ENCODE measurements around the gene ALS2CL.

The ALS2CL gene

DNA sequence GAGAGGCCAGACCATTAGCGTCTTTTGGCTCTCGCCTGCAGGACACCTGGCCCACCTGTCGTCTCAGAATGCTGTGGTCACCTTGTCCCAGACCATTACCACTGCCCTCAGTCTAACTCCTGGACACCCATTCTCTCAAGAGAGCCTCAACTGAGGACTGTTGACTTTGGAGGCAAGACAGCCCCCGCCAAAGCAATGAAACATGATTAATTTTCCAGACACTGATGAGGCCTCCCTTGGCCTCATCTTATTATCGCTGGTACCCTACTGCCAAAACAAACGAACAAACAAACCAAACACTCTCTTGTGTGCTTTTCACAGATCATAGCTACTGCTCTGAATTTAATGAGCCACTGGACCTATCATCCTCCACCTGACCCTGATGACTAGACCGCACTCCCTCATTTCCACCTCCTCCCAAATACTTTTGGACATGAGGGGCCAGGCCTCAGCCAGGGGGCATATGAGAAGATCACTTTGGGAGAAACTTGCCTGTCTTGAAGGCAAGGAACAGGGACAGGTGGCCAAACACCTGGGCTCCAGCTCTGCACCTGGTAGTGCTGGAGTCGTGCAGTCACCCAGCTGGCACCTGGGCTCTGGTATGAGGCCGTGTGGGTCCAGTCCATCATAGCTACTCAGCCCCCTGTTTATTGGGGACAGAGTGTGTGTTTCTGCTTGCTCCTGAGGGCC, 27.6 kb downstream of the ALS2CL start:
- peaks cover 0 to 5% (median 0%) of the 10 kb centered on the region in 5 donors for H3K36me3 ChIP-seq (ENCODE audit: control insufficient read depth in 5 of 5, insufficient read depth in 5 of 5, low read length in 5 of 5)
- H3K4me3 ChIP-seq (ENCODE audit: low read depth in 1 of 5, low read length in 5 of 5), result no peak overlapping the region
- H3K9ac ChIP-seq (ENCODE audit: low read length in 5 of 5), result no peak overlapping the region
- no peaks in the 10 kb centered on the region for H3K9me3 ChIP-seq (ENCODE audit: control insufficient read depth in 5 of 5, low read length in 5 of 5)
- H3K27me3 ChIP-seq (ENCODE audit: control insufficient read depth in 5 of 5, insufficient read depth in 4 of 5, low read length in 5 of 5), result peaks cover 0 to 4% (median 0%) of the 10 kb centered on the region in 5 donors
- H3K4me1 ChIP-seq (ENCODE audit: control insufficient read depth in 5 of 5, insufficient read depth in 5 of 5, low read length in 5 of 5), result peaks cover 3 to 25% (median 18%) of the 10 kb centered on the region in 5 donors
- H3K27ac ChIP-seq (ENCODE audit: low read depth, low read length), result no peak overlapping the region

DNA sequence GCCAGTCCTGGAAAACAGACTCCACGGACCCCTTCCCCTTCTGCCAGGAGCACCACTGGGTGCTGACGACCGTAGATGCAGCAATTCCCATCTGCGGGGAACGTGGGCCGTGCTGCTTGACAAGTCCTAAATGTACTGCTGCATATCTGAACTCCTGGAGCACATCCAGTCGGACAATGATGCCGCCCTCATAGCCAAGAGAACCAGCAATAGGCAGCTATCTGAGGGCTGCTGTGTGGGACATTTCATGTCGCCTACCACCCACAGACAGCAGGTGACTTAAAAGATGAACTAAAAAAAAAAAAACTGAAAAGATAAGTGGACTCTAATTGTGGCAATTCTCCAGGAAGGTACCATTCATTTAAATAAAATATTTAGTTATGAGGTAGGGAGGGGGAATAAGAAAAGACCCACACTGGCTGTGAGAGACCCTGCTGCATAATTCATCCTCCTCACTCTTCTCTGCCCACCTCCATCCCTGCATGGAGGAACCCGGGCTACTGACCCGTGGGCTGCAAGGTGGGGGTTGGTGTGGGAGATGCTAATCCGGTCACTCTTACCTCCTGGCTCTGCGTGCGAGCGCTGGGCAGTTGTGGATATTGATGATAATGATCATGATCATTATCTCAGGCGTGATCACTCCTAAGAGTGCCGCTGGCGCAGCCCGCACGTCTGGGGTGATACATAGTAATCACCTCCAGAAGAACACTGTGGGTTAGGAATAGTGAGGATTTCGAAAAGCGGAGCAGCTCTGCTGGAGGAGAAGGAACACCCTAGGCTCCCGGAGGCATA, 28.3 kb downstream of the ALS2CL start:
- Histone ChIP-seq H3K9ac (ENCODE audit: low read length in 5 of 5) (no peak overlapping the region), H3K27me3 (ENCODE audit: control insufficient read depth in 5 of 5, insufficient read depth in 4 of 5, low read length in 5 of 5) (peaks cover 0 to 4% (median 0%) of the 10 kb centered on the region in 5 donors), H3K27ac (ENCODE audit: low read depth, low read length) (no peak overlapping the region), H3K36me3 (ENCODE audit: control insufficient read depth in 5 of 5, insufficient read depth in 5 of 5, low read length in 5 of 5) (no peaks in the 10 kb centered on the region), H3K4me3 (ENCODE audit: low read depth in 1 of 5, low read length in 5 of 5) (no peak overlapping the region), H3K4me1 (ENCODE audit: control insufficient read depth in 5 of 5, insufficient read depth in 5 of 5, low read length in 5 of 5) (peaks cover 6 to 32% (median 25%) of the 10 kb centered on the region in 5 donors), H3K9me3 (ENCODE audit: control insufficient read depth in 5 of 5, low read length in 5 of 5) (no peaks in the 10 kb centered on the region)

- Histone ChIP-seq H3K27me3 (ENCODE audit: control insufficient read depth in 5 of 5, insufficient read depth in 4 of 5, low read length in 5 of 5) (peaks cover 0 to 4% (median 0%) of the 10 kb centered on the region in 5 donors), H3K27ac (ENCODE audit: low read depth, low read length) (no peak overlapping the region), H3K9me3 (ENCODE audit: control insufficient read depth in 5 of 5, low read length in 5 of 5) (no peaks in the 10 kb centered on the region), H3K4me3 (ENCODE audit: low read depth in 1 of 5, low read length in 5 of 5) (no peak overlapping the region), H3K9ac (ENCODE audit: low read length in 5 of 5) (no peak overlapping the region), H3K4me1 (ENCODE audit: control insufficient read depth in 5 of 5, insufficient read depth in 5 of 5, low read length in 5 of 5) (peaks cover 6 to 35% (median 31%) of the 10 kb centered on the region in 5 donors), H3K36me3 (ENCODE audit: control insufficient read depth in 5 of 5, insufficient read depth in 5 of 5, low read length in 5 of 5) (no peaks in the 10 kb centered on the region)
These were observed 29.1 kb downstream of the ALS2CL start for GRCh38 chr3:46664188-46664970.

- Histone ChIP-seq H3K27me3 (ENCODE audit: control insufficient read depth in 5 of 5, insufficient read depth in 4 of 5, low read length in 5 of 5) (peaks cover 0 to 4% (median 0%) of the 10 kb centered on the region in 5 donors), H3K27ac (ENCODE audit: low read depth, low read length) (no peak overlapping the region), H3K4me1 (ENCODE audit: control insufficient read depth in 5 of 5, insufficient read depth in 5 of 5, low read length in 5 of 5) (peaks cover 6 to 35% (median 31%) of the 10 kb centered on the region in 5 donors), H3K36me3 (ENCODE audit: control insufficient read depth in 5 of 5, insufficient read depth in 5 of 5, low read length in 5 of 5) (no peaks in the 10 kb centered on the region), H3K4me3 (ENCODE audit: low read depth in 1 of 5, low read length in 5 of 5) (no peak overlapping the region), H3K9ac (ENCODE audit: low read length in 5 of 5) (no peak overlapping the region), H3K9me3 (ENCODE audit: control insufficient read depth in 5 of 5, low read length in 5 of 5) (no peaks in the 10 kb centered on the region)
These were observed 29.8 kb downstream of the ALS2CL start for GRCh38 chr3:46663591-46664135.

GRCh38 chr3:46662771-46663551, 30.5 kb downstream of the ALS2CL start:
- H3K4me3 ChIP-seq (ENCODE audit: low read depth in 1 of 5, low read length in 5 of 5), result no peak overlapping the region
- H3K9ac ChIP-seq (ENCODE audit: low read length in 5 of 5), result no peak overlapping the region
- H3K27me3 ChIP-seq (ENCODE audit: control insufficient read depth in 5 of 5, insufficient read depth in 4 of 5, low read length in 5 of 5), result peaks cover 0 to 4% (median 0%) of the 10 kb centered on the region in 5 donors
- no peaks in the 10 kb centered on the region for H3K36me3 ChIP-seq (ENCODE audit: control insufficient read depth in 5 of 5, insufficient read depth in 5 of 5, low read length in 5 of 5)
- H3K9me3 ChIP-seq (ENCODE audit: control insufficient read depth in 5 of 5, low read length in 5 of 5), result no peaks in the 10 kb centered on the region
- H3K27ac ChIP-seq (ENCODE audit: low read depth, low read length), result no peak overlapping the region
- peaks cover 6 to 35% (median 31%) of the 10 kb centered on the region in 5 donors for H3K4me1 ChIP-seq (ENCODE audit: control insufficient read depth in 5 of 5, insufficient read depth in 5 of 5, low read length in 5 of 5)

GRCh38 chr3:46661776-46662766, 31.4 kb downstream of the ALS2CL start:
- no peak overlapping the region for H3K27ac ChIP-seq (ENCODE audit: low read depth, low read length)
- no peak overlapping the region for H3K9ac ChIP-seq (ENCODE audit: low read length in 5 of 5)
- no peak overlapping the region for H3K4me3 ChIP-seq (ENCODE audit: low read depth in 1 of 5, low read length in 5 of 5)
- H3K36me3 ChIP-seq (ENCODE audit: control insufficient read depth in 5 of 5, insufficient read depth in 5 of 5, low read length in 5 of 5), result no peaks in the 10 kb centered on the region
- H3K27me3 ChIP-seq (ENCODE audit: control insufficient read depth in 5 of 5, insufficient read depth in 4 of 5, low read length in 5 of 5), result peaks cover 0 to 4% (median 0%) of the 10 kb centered on the region in 5 donors
- H3K4me1 ChIP-seq (ENCODE audit: control insufficient read depth in 5 of 5, insufficient read depth in 5 of 5, low read length in 5 of 5), result peaks cover 6 to 35% (median 31%) of the 10 kb centered on the region in 5 donors
- no peaks in the 10 kb centered on the region for H3K9me3 ChIP-seq (ENCODE audit: control insufficient read depth in 5 of 5, low read length in 5 of 5)

DNA sequence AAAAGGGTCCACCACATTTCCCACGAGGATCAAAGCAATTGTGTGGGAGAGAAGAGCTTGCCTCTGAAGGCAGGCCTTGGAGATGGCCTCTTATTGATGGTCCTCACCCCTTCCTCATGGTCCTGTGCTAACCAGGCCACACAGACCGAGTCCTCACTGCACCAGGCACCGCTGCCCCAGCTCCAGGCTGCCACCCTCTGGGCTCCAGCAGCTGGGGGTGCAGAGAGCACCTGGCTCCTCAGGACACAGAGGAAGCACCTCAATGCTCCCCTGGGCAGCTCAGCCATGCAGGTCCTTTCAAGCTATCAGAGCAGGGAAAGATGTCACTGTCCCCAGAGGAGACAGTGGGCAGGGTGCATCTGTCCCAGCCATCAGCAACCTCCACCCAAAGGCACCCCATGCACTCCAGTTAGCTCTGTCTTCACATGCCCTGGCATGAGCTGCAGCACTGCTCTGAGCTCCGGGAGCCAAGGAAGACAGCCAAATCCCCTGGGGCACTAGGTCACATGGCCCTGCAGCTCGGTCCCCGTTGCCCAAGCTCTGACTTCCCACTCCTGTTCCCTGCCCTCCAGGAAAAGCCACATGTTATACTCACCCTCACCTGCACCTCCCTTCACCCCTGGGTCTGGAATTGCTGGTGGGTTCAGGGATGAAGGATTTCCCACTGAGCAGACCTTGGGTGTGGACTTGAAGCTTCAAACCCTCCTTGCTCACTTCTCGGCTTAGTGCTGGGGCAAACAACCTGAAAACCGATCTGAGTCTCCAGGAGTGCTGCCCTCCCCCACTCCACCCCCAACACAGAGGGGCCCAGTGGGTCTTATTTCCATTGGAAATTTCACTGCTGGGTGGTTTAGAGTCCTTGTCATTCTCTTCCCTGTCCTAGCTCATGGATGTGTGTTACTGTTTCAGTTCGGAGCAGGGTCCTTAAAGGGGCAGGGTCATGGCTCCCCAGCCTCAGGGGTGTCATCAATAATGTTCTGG, 32.6 kb downstream of the ALS2CL start:
- H3K4me3 ChIP-seq (ENCODE audit: low read depth in 1 of 5, low read length in 5 of 5), result no peak overlapping the region
- H3K9ac ChIP-seq (ENCODE audit: low read length in 5 of 5), result no peak overlapping the region
- H3K9me3 ChIP-seq (ENCODE audit: control insufficient read depth in 5 of 5, low read length in 5 of 5), result no peaks in the 10 kb centered on the region
- no peak overlapping the region for H3K27ac ChIP-seq (ENCODE audit: low read depth, low read length)
- no peaks in the 10 kb centered on the region for H3K36me3 ChIP-seq (ENCODE audit: control insufficient read depth in 5 of 5, insufficient read depth in 5 of 5, low read length in 5 of 5)
- H3K4me1 ChIP-seq (ENCODE audit: control insufficient read depth in 5 of 5, insufficient read depth in 5 of 5, low read length in 5 of 5), result peaks cover 6 to 35% (median 31%) of the 10 kb centered on the region in 5 donors
- H3K27me3 ChIP-seq (ENCODE audit: control insufficient read depth in 5 of 5, insufficient read depth in 4 of 5, low read length in 5 of 5), result peaks cover 0 to 4% (median 0%) of the 10 kb centered on the region in 5 donors

GRCh38 chr3:46660003-46660402, 33.5 kb downstream of the ALS2CL start:
- H3K9ac ChIP-seq (ENCODE audit: low read length in 5 of 5), result peak overlapping the region in 1 of 5 donors; percentile 17
- no peaks in the 10 kb centered on the region for H3K9me3 ChIP-seq (ENCODE audit: control insufficient read depth in 5 of 5, low read length in 5 of 5)
- H3K36me3 ChIP-seq (ENCODE audit: control insufficient read depth in 5 of 5, insufficient read depth in 5 of 5, low read length in 5 of 5), result no peaks in the 10 kb centered on the region
- no peak overlapping the region for H3K4me3 ChIP-seq (ENCODE audit: low read depth in 1 of 5, low read length in 5 of 5)
- peaks cover 0 to 4% (median 0%) of the 10 kb centered on the region in 5 donors for H3K27me3 ChIP-seq (ENCODE audit: control insufficient read depth in 5 of 5, insufficient read depth in 4 of 5, low read length in 5 of 5)
- peaks cover 6 to 35% (median 31%) of the 10 kb centered on the region in 5 donors for H3K4me1 ChIP-seq (ENCODE audit: control insufficient read depth in 5 of 5, insufficient read depth in 5 of 5, low read length in 5 of 5)
- H3K27ac ChIP-seq (ENCODE audit: low read depth, low read length), result no peak overlapping the region
